GM10266 (cell line): ENCODE measurements around the gene KDM3A.

Experiments
- DNase-seq: peaks from one replicate; pipeline ENCODE4 v3.0.0; 2012; ENCODE audit errors: extremely low spot score
- TF ChIP-seq, protein P1 (sequence below): IDR thresholded peaks from 2 replicates; pipeline ENCODE4 v1.5.1; 2012; ENCODE audit warnings: mild to moderate bottlenecking, low read depth; ENCODE audit not compliant: control insufficient read depth, insufficient read depth; ENCODE audit errors: missing control alignments

KDM3A gene

DNA sequence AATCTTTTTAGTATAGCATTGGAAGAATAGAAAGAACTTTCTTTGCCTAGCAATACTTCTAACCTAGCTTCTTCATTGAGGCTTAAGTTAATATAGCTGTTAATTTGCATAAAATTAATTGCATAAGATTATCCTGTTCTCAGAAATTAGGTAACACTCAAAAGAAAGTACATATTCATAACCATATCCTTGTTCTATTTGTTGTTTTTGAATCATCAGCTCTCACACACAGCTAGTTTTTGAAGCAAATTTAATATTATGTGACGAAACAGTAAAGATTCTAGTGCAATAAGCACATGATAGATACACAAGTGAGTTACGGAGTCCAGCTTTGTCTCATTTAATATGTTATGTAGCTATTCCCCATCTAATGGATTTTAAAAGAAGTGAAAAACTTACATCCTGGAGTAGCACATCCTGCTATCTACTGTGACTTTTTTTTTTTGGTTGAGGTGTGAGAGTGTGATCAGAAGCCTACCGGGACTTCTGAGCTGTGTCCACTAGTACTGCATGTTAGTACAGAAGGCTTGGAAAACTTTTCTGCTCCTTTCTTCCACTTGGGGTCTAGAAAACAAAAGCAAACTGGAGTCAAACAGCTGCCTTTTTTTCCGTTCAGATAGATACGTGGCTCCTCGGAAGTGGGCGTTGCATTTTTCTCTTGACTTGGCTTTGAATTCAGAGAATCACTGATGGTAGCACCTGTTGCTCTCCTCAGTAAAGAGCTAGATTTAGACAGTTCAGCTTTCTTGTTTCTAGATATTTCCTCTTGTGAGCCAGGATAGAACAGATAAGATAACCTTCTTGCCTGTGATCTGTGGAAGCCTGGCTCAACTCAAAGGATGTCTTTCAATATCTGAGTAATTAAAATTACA lies 27.2 kb downstream of the KDM3A start:
- DNase-seq = no peak
- TF ChIP-seq, protein P1, sequence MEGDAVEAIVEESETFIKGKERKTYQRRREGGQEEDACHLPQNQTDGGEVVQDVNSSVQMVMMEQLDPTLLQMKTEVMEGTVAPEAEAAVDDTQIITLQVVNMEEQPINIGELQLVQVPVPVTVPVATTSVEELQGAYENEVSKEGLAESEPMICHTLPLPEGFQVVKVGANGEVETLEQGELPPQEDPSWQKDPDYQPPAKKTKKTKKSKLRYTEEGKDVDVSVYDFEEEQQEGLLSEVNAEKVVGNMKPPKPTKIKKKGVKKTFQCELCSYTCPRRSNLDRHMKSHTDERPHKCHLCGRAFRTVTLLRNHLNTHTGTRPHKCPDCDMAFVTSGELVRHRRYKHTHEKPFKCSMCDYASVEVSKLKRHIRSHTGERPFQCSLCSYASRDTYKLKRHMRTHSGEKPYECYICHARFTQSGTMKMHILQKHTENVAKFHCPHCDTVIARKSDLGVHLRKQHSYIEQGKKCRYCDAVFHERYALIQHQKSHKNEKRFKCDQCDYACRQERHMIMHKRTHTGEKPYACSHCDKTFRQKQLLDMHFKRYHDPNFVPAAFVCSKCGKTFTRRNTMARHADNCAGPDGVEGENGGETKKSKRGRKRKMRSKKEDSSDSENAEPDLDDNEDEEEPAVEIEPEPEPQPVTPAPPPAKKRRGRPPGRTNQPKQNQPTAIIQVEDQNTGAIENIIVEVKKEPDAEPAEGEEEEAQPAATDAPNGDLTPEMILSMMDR = no peak

DNA sequence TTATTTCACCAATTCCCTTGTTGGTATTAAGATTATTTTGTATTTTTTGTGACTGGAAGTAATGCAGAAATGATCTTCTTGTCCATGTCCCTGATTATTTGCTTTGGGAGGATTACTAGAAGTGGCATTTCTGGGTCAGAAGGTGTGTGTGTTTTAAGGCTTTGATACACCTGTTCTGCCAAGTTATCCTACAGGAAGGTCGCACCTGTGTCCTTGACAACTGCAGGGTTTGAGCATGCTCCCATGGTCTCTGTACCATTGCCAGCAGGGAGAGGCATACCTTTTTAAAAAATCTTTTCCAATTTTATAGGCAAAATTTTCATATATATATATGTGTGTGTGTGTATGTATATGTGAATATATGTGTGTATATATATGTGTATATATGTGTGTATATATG lies 29.7 kb downstream of the KDM3A start:
- no peak for DNase-seq
- TF ChIP-seq, protein P1 = no peak

DNA sequence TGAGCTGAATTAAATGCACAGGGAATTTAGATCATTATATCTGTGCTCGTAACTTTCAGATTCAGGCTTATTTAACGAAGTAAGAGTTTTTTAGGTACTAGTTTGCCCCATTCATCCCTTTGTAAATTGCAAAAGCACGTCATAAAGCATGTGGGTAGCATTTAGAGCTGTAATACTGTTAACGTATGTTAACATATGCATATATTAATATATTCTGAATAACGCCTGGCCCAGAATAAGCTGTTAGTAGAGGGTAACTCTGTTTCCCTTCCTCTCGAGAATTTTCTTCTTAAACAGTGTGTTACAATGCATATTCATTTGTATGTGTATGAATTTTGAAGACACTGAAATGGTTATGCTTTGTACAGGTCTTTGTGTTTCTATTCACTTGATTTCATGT lies 30.5 kb downstream of the KDM3A start:
- no peak for DNase-seq
- TF ChIP-seq, protein P1 = no peak

DNA sequence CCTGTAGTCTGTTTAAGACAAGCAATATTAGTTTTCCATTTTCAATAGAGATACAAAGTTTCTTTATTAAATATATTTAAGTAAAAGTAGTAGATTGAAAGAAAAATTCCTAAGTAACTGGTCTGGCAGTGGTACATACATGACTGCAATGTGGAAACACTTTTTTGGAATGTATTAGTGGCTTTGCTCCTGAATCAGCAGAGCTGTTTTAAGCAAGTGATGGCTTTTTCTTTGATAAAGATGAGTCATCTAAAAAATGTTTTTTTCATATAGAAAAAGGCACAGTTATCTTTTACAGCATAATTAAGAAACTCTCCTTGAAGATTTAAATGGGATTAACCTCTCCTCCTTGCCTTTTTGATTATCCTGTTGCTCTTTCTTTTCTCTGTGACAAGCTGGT lies 34.9 kb downstream of the KDM3A start:
- TF ChIP-seq, protein P1 = no peak

DNA sequence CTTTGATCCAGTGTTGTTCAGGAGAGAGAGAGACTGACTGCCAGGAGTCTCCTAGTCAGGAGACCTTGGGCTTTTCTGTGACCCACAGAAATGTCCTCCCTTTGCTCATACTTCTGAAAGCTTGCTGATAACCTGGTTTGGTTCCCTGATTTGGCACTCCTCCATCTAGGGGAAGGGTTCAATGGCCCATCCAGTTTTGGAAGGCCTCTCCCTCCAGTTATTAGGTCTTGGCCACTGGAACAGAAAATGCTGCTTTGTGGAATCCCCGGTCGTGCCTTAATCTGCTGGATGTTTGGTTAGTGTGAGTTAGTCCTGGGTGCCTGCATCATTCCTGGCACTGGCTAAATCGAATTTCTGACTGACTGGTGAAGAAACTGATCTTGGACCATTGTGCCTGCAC lies 35.7 kb downstream of the KDM3A start:
- TF ChIP-seq, protein P1 = no peak
- DNase-seq = no peak

More for the DNA sequence above, 34.9 kb downstream of the KDM3A start:
- DNase-seq = no peak

DNA sequence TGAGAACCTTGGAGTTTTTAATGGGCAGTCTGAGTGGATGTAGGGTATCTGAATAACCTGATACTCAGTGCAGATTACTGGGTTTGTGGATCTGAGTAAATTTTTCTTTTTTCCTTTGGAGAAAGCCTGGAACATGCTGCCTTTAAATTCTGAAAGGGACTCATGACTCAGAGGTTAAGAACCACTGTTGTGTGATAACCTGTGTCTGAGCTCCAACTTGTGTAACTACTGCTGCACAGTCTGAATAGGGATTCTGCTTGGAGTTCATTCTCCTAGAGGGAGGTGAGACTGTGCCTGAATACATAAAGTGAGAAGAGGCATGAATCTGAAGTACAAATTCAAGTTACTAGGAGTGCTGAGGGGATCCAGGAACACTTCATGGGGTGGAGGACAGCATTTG lies 36.2 kb downstream of the KDM3A start:
- DNase-seq = no peak
- TF ChIP-seq, protein P1 = no peak

DNA sequence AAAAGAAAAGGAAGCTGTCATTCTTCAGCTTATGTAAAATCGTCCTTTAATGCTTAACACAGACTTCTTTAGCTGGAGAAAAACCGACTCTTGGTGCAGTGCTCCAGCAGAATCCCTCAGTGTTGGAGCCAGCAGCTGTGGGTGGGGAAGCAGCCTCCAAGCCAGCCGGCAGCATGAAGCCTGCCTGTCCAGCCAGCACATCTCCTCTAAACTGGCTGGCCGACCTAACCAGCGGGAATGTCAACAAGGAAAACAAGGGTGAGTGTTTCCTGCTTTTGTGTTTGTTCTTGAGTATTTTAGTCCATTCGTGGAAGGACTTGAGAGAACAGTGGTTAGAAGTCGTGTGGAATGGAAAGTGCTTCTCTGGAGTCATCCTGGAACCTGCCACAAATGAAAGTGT lies 38.9 kb downstream of the KDM3A start:
- no peak for DNase-seq
- TF ChIP-seq, protein P1 = no peak
